Endothelial cell of umbilical vein (primary cell): ENCODE data around the gene QRFP. TPM values are rescaled to one million over a fixed set of nuclear protein-coding genes. Genes with fewer than 3 reads are reported as not detected.

ENCODE experiments used
- BruUV-seq: library from RNA; stranded (reverse); fragments of 400-500 nt; replicated peaks from 2 replicates; lab custom pipeline; 2021; lab: Mats Ljungman, UMichigan
- CTCF ChIA-PET: fragments of 300-600, 350-600 bp; sonication (Branson Sonifier 250); formaldehyde crosslinking; loops from one replicate; lab custom pipeline; 2021; ENCODE audit warnings: antibody characterized with exemption, inconsistent platforms; lab: Charles Lee
- POLR2A ChIA-PET: fragments of 300-600, 350-600 bp; sonication (Branson Sonifier 250); formaldehyde crosslinking; loops from one replicate; lab custom pipeline; 2021; ENCODE audit warnings: antibody characterized with exemption, inconsistent platforms; lab: Charles Lee
- DNase-seq: peaks from one replicate; pipeline ENCODE4 v3.0.0-alpha.2; 2011; ENCODE audit warnings: low read depth, low spot score
- FAIRE-seq: peaks from 2 replicates; lab custom pipeline; 2011; peaks lifted over from hg19 to GRCh38; lab: Jason Lieb, UNC
- H2AFZ ChIP-seq: 2 replicates; pipeline ENCODE4 v1.6.0; 2012; ENCODE audit warnings: low read depth, low read length, control low read depth, inconsistent platforms
- H3K27ac ChIP-seq: 2 replicates; pipeline ENCODE4 v1.5.1; 2011; ENCODE audit warnings: low read depth, mild to moderate bottlenecking, control low read depth, low read length, moderate library complexity; ENCODE audit not compliant: insufficient read depth
- H3K27me3 ChIP-seq, 2 experiments: 2 replicates each; pipeline versions ENCODE4 v1.6.0 to v1.6.1; 2011; ENCODE audit warnings: low read length in 2 of 2, mixed read lengths in 1 of 2; ENCODE audit not compliant: control insufficient read depth in 2 of 2, insufficient read depth in 2 of 2
- H3K36me3 ChIP-seq, 2 experiments: 2 replicates in 1 of 2; 3 replicates in 1 of 2; pipeline ENCODE4 v1.5.1; 2011; ENCODE audit warnings: low read length in 2 of 2, mild to moderate bottlenecking in 1 of 2, moderate library complexity in 1 of 2; ENCODE audit not compliant: control insufficient read depth in 2 of 2, insufficient read depth in 2 of 2; ENCODE audit errors: extremely low read depth in 1 of 2
- H3K4me1 ChIP-seq: 3 replicates; pipeline ENCODE4 v1.5.1; 2011; ENCODE audit warnings: mild to moderate bottlenecking, low read length; ENCODE audit not compliant: control insufficient read depth, insufficient read depth; ENCODE audit errors: extremely low read depth
- H3K4me2 ChIP-seq: 2 replicates; pipeline ENCODE4 v1.6.1; 2011; ENCODE audit warnings: low read length, control low read depth, mixed read lengths; ENCODE audit not compliant: insufficient read depth
- H3K4me3 ChIP-seq, 3 experiments: fragments of 200-600 bp in 1 of 3; sonication (generic), shearing (Covaris generic) in 1 of 3; replicated peaks in 1 of 3; 2 replicates each; pipeline ENCODE4 v1.5.1; 2011 to 2016; ENCODE audit warnings: control low read depth in 3 of 3, low read length in 3 of 3, mild to moderate bottlenecking in 2 of 3, inconsistent platforms in 1 of 3, low read depth in 1 of 3, moderate library complexity in 1 of 3; ENCODE audit not compliant: insufficient read depth in 1 of 3
- H3K79me2 ChIP-seq: 2 replicates; pipeline ENCODE4 v1.6.0; 2012; ENCODE audit warnings: low read length, inconsistent platforms; ENCODE audit not compliant: control insufficient read depth, insufficient read depth
- H3K9ac ChIP-seq: replicated peaks from 2 replicates; pipeline ENCODE3; 2011; ENCODE audit warnings: low read length, control low read depth; ENCODE audit not compliant: insufficient read depth; ENCODE audit errors: extremely low read depth
- H3K9me1 ChIP-seq: replicated peaks from 3 replicates; pipeline ENCODE4 v1.6.0; 2011; ENCODE audit warnings: mild to moderate bottlenecking, low read length; ENCODE audit not compliant: control insufficient read depth, insufficient read depth; ENCODE audit errors: extremely low read depth
- H3K9me3 ChIP-seq: replicated peaks from 2 replicates; pipeline ENCODE4 v1.5.1; 2012; ENCODE audit warnings: low read length, inconsistent platforms; ENCODE audit not compliant: control insufficient read depth, insufficient read depth
- H4K20me1 ChIP-seq: replicated peaks from 2 replicates; pipeline ENCODE3; 2011; ENCODE audit warnings: mild to moderate bottlenecking, low read length; ENCODE audit not compliant: control insufficient read depth, insufficient read depth; ENCODE audit errors: extremely low read depth
- EZH2 ChIP-seq: IDR thresholded peaks from 2 replicates; pipeline ENCODE4 v1.6.1; 2012; ENCODE audit warnings: borderline replicate concordance, low read depth, mild to moderate bottlenecking, moderate library complexity, low read length, inconsistent platforms; ENCODE audit not compliant: severe bottlenecking
- FOS ChIP-seq: IDR thresholded peaks from 2 replicates; pipeline ENCODE4 v1.6.1; 2011; ENCODE audit warnings: mild to moderate bottlenecking, low read length, moderate library complexity, borderline replicate concordance; ENCODE audit not compliant: insufficient read depth
- GATA2 ChIP-seq: IDR thresholded peaks from 2 replicates; pipeline ENCODE4 v1.7.0; 2011; ENCODE audit warnings: low read depth, mild to moderate bottlenecking, moderate library complexity, mixed read lengths, low read length; ENCODE audit not compliant: insufficient read length, insufficient read depth
- JUN ChIP-seq: IDR thresholded peaks from 2 replicates; pipeline ENCODE4 v1.6.1; 2011; ENCODE audit warnings: borderline replicate concordance, low read depth; ENCODE audit not compliant: insufficient read length, insufficient read depth
- MYC ChIP-seq: IDR thresholded peaks from one replicate; pipeline ENCODE4 v1.6.1; 2011; ENCODE audit warnings: mild to moderate bottlenecking, low read depth, low read length
- POLR2A ChIP-seq: IDR thresholded peaks from 2 replicates; pipeline ENCODE4 v1.6.1; 2012; ENCODE audit warnings: low read depth, mild to moderate bottlenecking, control low read depth, low read length
- POLR2AphosphoS5 ChIP-seq: IDR thresholded peaks from 2 replicates; pipeline ENCODE4 v1.6.1; 2012; ENCODE audit warnings: low read depth, mild to moderate bottlenecking, control low read depth, low read length, moderate library complexity; ENCODE audit not compliant: insufficient read depth
- dilution Hi-C: fragments of 300-500 bp; cut with MboI; formaldehyde crosslinking; loops from one replicate; pipeline ENCODE4 v1.15.0; 2019; ENCODE audit warnings: low sequenced_read_pairs; ENCODE audit not compliant: extremely low pct_ligation_motif_present
- intact Hi-C: fragments of 100-400 bp; cut with micrococcal nuclease; formaldehyde crosslinking; loops from one replicate; pipeline ENCODE4 v1.10.0; 2022
- polyA plus RNA-seq, 4 experiments: library from polyadenylated mRNA; depleted of rRNA in 3 of 4; stranded (reverse) in 3 of 4; unstranded in 1 of 4; fragments of >200 nt; gene quantifications; 2 replicates each; pipeline versions ENCODE4 v1.2.1 to v1.2.3, GENCODE V29; 2011 to 2012; ENCODE audit warnings: missing spikeins in 1 of 4
- total RNA-seq: library from RNA; stranded (reverse); gene quantifications from 2 replicates; pipeline ENCODE4 v1.2.3, GENCODE V29; 2021
- TF ChIP-seq, protein P1 (sequence below), 2 donors: IDR thresholded peaks; 1 replicate in 1 of 2; 2 replicates in 1 of 2; pipeline ENCODE4 v1.5.1; 2011; ENCODE audit warnings: low read length in 2 of 2, mild to moderate bottlenecking in 2 of 2, moderate library complexity in 2 of 2, control low read depth in 1 of 2, inconsistent platforms in 1 of 2, low read depth in 1 of 2; ENCODE audit not compliant: insufficient read depth in 1 of 2; ENCODE audit errors: extremely low read depth in 1 of 2
- TF ChIP-seq, protein P2 (sequence below): IDR thresholded peaks from 2 replicates; pipeline ENCODE4 v1.6.1; 2011; ENCODE audit not compliant: insufficient read depth, insufficient read length

QRFP gene
- total and polyA plus RNA-seq, 2 donors (not counting 3 experiments of a cell fraction or from before 2014, with no cell fraction given), result not detected

GRCh38 chr9:130908146-130908877, 11.7 kb upstream of the QRFP start:
- Histone ChIP-seq H3K9me3 (no peaks in the 10 kb centered on the region), H3K36me3 (no peaks in the 10 kb centered on the region), H3K4me1 (no peaks in the 10 kb centered on the region), H3K27ac (no peak overlapping the region), H3K4me2 (no peak overlapping the region), H3K9ac (no peak overlapping the region), H3K27me3 (peaks cover 0 to 2% of the 10 kb centered on the region in 2 experiments), H3K9me1 (no peaks in the 10 kb centered on the region), H3K79me2 (no peaks in the 10 kb centered on the region), H2AFZ (no peak overlapping the region), H3K4me3 (no peak overlapping the region), H4K20me1 (no peaks in the 10 kb centered on the region)
- dilution Hi-C loops (no loop called here), intact Hi-C loops (no loop called here)
- CTCF ChIA-PET, result interaction anchor here (1.1 to 1.4 kb wide), 3 partner anchors 39 to 138 kb away, joined by 3 to 6 read pairs (median 4); no protein-coding TSS in a partner anchor
- DNase-seq (no peak), FAIRE-seq (no peak)
- POLR2A ChIA-PET, result no interaction called here
- TF ChIP-seq, protein P1, sequence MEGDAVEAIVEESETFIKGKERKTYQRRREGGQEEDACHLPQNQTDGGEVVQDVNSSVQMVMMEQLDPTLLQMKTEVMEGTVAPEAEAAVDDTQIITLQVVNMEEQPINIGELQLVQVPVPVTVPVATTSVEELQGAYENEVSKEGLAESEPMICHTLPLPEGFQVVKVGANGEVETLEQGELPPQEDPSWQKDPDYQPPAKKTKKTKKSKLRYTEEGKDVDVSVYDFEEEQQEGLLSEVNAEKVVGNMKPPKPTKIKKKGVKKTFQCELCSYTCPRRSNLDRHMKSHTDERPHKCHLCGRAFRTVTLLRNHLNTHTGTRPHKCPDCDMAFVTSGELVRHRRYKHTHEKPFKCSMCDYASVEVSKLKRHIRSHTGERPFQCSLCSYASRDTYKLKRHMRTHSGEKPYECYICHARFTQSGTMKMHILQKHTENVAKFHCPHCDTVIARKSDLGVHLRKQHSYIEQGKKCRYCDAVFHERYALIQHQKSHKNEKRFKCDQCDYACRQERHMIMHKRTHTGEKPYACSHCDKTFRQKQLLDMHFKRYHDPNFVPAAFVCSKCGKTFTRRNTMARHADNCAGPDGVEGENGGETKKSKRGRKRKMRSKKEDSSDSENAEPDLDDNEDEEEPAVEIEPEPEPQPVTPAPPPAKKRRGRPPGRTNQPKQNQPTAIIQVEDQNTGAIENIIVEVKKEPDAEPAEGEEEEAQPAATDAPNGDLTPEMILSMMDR (IDR thresholded peaks at IDR 0.05; ENCODE audit: extremely low read depth in 1 of 2, insufficient read depth in 1 of 2, low read depth in 1 of 2, low read length in 2 of 2), result no peak
- TF ChIP-seq, protein P2, sequence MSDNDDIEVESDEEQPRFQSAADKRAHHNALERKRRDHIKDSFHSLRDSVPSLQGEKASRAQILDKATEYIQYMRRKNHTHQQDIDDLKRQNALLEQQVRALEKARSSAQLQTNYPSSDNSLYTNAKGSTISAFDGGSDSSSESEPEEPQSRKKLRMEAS, result no peak
- TF ChIP-seq FOS (no peak), POLR2A (no peak), GATA2 (no peak), MYC (no peak), POLR2AphosphoS5 (no peak), EZH2 (no peak), JUN (no peak)
- no TSS peak for BruUV-seq
